ENCODE results near the gene PLEKHM2. TPM values are rescaled to one million over a fixed set of nuclear protein-coding genes. Genes with fewer than 3 reads are reported as not detected.

The PLEKHM2 gene, protein sequence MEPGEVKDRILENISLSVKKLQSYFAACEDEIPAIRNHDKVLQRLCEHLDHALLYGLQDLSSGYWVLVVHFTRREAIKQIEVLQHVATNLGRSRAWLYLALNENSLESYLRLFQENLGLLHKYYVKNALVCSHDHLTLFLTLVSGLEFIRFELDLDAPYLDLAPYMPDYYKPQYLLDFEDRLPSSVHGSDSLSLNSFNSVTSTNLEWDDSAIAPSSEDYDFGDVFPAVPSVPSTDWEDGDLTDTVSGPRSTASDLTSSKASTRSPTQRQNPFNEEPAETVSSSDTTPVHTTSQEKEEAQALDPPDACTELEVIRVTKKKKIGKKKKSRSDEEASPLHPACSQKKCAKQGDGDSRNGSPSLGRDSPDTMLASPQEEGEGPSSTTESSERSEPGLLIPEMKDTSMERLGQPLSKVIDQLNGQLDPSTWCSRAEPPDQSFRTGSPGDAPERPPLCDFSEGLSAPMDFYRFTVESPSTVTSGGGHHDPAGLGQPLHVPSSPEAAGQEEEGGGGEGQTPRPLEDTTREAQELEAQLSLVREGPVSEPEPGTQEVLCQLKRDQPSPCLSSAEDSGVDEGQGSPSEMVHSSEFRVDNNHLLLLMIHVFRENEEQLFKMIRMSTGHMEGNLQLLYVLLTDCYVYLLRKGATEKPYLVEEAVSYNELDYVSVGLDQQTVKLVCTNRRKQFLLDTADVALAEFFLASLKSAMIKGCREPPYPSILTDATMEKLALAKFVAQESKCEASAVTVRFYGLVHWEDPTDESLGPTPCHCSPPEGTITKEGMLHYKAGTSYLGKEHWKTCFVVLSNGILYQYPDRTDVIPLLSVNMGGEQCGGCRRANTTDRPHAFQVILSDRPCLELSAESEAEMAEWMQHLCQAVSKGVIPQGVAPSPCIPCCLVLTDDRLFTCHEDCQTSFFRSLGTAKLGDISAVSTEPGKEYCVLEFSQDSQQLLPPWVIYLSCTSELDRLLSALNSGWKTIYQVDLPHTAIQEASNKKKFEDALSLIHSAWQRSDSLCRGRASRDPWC
- 51.5 and 65.8 TPM in 2 replicates for total RNA-seq (2022)
- percentile 68 among the genes with signal in this experiment for Bru-seq, nascent RNA
- percentile 74 among the genes with signal in this experiment for BruChase-seq, experiment 1, labeled RNA remaining after a 6-hour chase
- BruChase-seq, experiment 2, labeled RNA remaining after a 2-hour chase, result percentile 65 among the genes with signal in this experiment
- long read RNA-seq, full-length matches to known transcripts, result 16 of 69 reads
- long read RNA-seq, partial matches to known transcripts, result 38 of 69 reads
- long read RNA-seq, other reads (novel, unspliced or antisense), result 15 of 69 reads

DNA sequence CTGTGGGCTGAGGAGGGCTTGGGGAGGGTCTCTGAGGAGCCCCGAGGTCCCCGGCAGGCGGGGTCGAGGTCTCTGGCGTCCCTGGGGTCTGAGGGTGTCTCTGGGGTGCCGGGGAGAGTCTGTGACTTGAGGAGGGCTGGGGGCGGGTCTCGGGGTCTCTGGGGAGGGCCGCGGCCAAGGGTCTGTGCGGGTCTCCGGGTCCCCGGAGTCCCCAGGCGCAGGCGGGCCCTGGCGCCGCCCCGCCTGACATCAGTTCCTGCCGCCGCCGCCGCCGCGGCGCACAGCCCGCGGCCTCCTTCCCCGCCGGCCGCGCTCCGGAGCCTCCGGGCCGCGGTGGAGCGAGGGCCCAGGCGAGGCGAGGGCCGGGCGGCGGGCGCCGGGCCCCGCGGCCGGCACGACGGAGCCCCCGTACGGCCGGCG lies at the start of gene PLEKHM2:
PLEKHM2 (plus strand) TSS at position 279 of the 420 bp plus-strand sequence. CDS start 239 bp downstream, outside the sequence.
- no peak for DNase-seq (ENCODE audit: unreplicated experiment)
- ChIA-PET CTCF (interaction anchor here (1.0 kb wide), 1 partner anchor 88 kb away, joined by 4 read pairs; no protein-coding TSS in a partner anchor), POLR2A (interaction anchor here (0.6 to 4.0 kb wide), 4 partner anchors 19 to 82 kb away, joined by 3 to 19 read pairs (median 6); no protein-coding TSS in a partner anchor)
- no peaks in the 10 kb centered on the region for H3K27me3 Mint-ChIP-seq (ENCODE audit: insufficient read depth, unreplicated experiment)
- no TSS peak for BruUV-seq (replicated peaks)
- no peaks in the 10 kb centered on the region for H3K9me3 Mint-ChIP-seq (ENCODE audit: unreplicated experiment)
- H3K4me3 Mint-ChIP-seq (ENCODE audit: unreplicated experiment), result peak within 1 kb of the TSS; percentile 79
- peak within 1 kb of the TSS; percentile 99 for H3K27ac Mint-ChIP-seq (ENCODE audit: low read depth, unreplicated experiment)
- H3K36me3 Mint-ChIP-seq (ENCODE audit: insufficient read depth, unreplicated experiment), result peaks cover 6% of the 10 kb centered on the region
- intact Hi-C loops (cut with micrococcal nuclease), result no loop called here
- H3K4me1 Mint-ChIP-seq (ENCODE audit: insufficient read depth, unreplicated experiment), result peaks cover 40% of the 10 kb centered on the region
- TF ChIP-seq, protein P1, sequence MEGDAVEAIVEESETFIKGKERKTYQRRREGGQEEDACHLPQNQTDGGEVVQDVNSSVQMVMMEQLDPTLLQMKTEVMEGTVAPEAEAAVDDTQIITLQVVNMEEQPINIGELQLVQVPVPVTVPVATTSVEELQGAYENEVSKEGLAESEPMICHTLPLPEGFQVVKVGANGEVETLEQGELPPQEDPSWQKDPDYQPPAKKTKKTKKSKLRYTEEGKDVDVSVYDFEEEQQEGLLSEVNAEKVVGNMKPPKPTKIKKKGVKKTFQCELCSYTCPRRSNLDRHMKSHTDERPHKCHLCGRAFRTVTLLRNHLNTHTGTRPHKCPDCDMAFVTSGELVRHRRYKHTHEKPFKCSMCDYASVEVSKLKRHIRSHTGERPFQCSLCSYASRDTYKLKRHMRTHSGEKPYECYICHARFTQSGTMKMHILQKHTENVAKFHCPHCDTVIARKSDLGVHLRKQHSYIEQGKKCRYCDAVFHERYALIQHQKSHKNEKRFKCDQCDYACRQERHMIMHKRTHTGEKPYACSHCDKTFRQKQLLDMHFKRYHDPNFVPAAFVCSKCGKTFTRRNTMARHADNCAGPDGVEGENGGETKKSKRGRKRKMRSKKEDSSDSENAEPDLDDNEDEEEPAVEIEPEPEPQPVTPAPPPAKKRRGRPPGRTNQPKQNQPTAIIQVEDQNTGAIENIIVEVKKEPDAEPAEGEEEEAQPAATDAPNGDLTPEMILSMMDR (IDR thresholded peaks at IDR 0.05; ENCODE audit: unreplicated experiment), result no peak

DNA sequence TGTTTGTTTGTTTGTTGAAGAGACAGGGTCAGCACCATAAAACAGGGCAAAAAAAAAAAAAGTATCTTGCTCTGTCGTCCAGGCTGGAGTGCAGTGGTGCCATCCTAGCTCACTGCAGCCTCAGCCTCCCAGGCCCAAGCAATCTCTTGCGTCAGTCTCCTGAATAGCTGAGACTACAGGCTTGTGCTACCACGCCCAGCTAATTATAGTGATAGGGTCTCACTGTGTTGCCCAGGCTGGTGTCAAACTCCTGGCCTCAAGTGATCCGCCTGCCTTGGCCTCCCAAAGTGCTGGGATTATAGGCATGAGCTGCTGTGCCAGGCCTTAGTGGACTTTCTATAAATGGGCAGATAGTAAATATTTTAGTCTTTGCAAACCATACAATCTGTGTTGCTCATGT lies 47.7 kb upstream of the PLEKHM2 start:
- intact Hi-C loops (cut with micrococcal nuclease), result no loop called here
- H3K36me3 Mint-ChIP-seq (ENCODE audit: insufficient read depth, unreplicated experiment), result peaks cover 98% of the 10 kb centered on the region
- TF ChIP-seq, protein P1 (IDR thresholded peaks at IDR 0.05; ENCODE audit: unreplicated experiment), result no peak
- BruUV-seq (replicated peaks), result no TSS peak
- H3K4me1 Mint-ChIP-seq (ENCODE audit: insufficient read depth, unreplicated experiment), result no peaks in the 10 kb centered on the region
- no peak overlapping the region for H3K27ac Mint-ChIP-seq (ENCODE audit: low read depth, unreplicated experiment)
- CTCF ChIA-PET, result interaction anchor here (0.6 to 1.1 kb wide), 2 partner anchors 40 to 43 kb away, joined by 3 to 5 read pairs; no protein-coding TSS in a partner anchor
- no peak overlapping the region for H3K4me3 Mint-ChIP-seq (ENCODE audit: unreplicated experiment)
- POLR2A ChIA-PET, result interaction anchor here (1.0 to 1.7 kb wide), 3 partner anchors 18 to 40 kb away, joined by 3 to 6 read pairs (median 5); no protein-coding TSS in a partner anchor
- H3K9me3 Mint-ChIP-seq (ENCODE audit: unreplicated experiment), result no peaks in the 10 kb centered on the region
- DNase-seq (ENCODE audit: unreplicated experiment), result no peak
- H3K27me3 Mint-ChIP-seq (ENCODE audit: insufficient read depth, unreplicated experiment), result no peaks in the 10 kb centered on the region

DNA sequence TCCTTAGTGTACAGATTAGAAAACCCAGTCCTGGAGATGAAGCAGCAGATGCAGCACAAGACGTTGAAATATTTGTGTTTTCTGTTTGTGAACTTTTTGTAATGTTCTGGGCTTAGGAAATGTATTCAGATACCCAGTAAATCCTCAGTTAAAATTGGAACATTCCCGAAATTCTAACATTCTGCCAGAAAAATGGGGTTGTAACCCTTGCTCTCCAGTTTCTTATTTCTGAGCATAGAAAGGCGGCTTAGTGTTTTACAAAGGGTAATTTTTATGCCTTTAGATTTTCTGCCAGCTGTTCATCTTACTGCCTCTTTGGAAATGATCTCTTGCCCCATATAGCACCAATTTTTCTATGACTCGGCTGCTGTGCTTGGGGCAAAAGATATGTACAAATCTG lies 46.3 kb upstream of the PLEKHM2 start:
- H3K27me3 Mint-ChIP-seq (ENCODE audit: insufficient read depth, unreplicated experiment), result no peaks in the 10 kb centered on the region
- no peaks in the 10 kb centered on the region for H3K4me1 Mint-ChIP-seq (ENCODE audit: insufficient read depth, unreplicated experiment)
- no peak overlapping the region for H3K4me3 Mint-ChIP-seq (ENCODE audit: unreplicated experiment)
- H3K9me3 Mint-ChIP-seq (ENCODE audit: unreplicated experiment), result no peaks in the 10 kb centered on the region
- TF ChIP-seq, protein P1 (IDR thresholded peaks at IDR 0.05; ENCODE audit: unreplicated experiment), result no peak
- H3K36me3 Mint-ChIP-seq (ENCODE audit: insufficient read depth, unreplicated experiment), result peaks cover 97% of the 10 kb centered on the region
- DNase-seq (ENCODE audit: unreplicated experiment), result no peak
- no TSS peak for BruUV-seq (replicated peaks)
- ChIA-PET POLR2A (no interaction called here), CTCF (no interaction called here)
- no peak overlapping the region for H3K27ac Mint-ChIP-seq (ENCODE audit: low read depth, unreplicated experiment)
- intact Hi-C loops (cut with micrococcal nuclease), result no loop called here

Measured in MCF 10A (cell line).